GM23338 (cell line): ENCODE data around the gene UBQLN4.

ENCODE experiments used
- CREB1 ChIP-seq: fragments of 250-450 bp; sonication (Bioruptor Pico); IDR thresholded peaks from 2 replicates; pipeline ENCODE4 v1.5.0; 2020; ENCODE audit warnings: low read depth, mild to moderate bottlenecking, moderate library complexity
- CTCF ChIP-seq, 2 experiments: fragments of 200-600 bp in 1 of 2; sonication (generic) in 1 of 2; conservative IDR thresholded peaks; 2 replicates each; pipeline versions ENCODE4 v1.5.1 to v1.6.1; 2016 to 2017; ENCODE audit warnings: antibody characterized with exemption in 2 of 2, low read depth in 2 of 2, mild to moderate bottlenecking in 2 of 2, moderate library complexity in 1 of 2
- EZH2 ChIP-seq: fragments of 200-600 bp; sonication (generic); IDR thresholded peaks from one replicate; pipeline ENCODE4 v1.8.0; 2017; ENCODE audit warnings: antibody characterized with exemption, mild to moderate bottlenecking, low read depth; ENCODE audit not compliant: unreplicated experiment
- EZH2phosphoT487 ChIP-seq: fragments of 200-600 bp; sonication (generic); IDR thresholded peaks from one replicate; pipeline ENCODE4 v1.8.1; 2018; ENCODE audit warnings: antibody characterized with exemption; ENCODE audit not compliant: unreplicated experiment
- JUNB ChIP-seq: IDR thresholded peaks from one replicate; pipeline ENCODE4 v1.6.1; 2016; ENCODE audit warnings: antibody characterized with exemption; ENCODE audit not compliant: unreplicated experiment
- NANOG ChIP-seq: IDR thresholded peaks from 2 replicates; pipeline ENCODE4 v1.6.1; 2016; ENCODE audit warnings: antibody characterized with exemption, borderline replicate concordance
- POLR2AphosphoS5 ChIP-seq: IDR thresholded peaks from 2 replicates; pipeline ENCODE4 v1.6.1; 2016; ENCODE audit warnings: antibody characterized with exemption, low read depth
- REST ChIP-seq: IDR thresholded peaks from one replicate; pipeline ENCODE4 v1.6.1; 2018; ENCODE audit warnings: antibody characterized with exemption; ENCODE audit not compliant: unreplicated experiment
- ZNF114 ChIP-seq: fragments of 250-450 bp; sonication (Bioruptor Pico); IDR thresholded peaks from 2 replicates; pipeline ENCODE4 v1.5.0; 2020; ENCODE audit warnings: mild to moderate bottlenecking, moderate library complexity
- ZNF331 ChIP-seq: fragments of 250-450 bp; sonication (Bioruptor Pico); IDR thresholded peaks from 2 replicates; pipeline ENCODE4 v1.5.0; 2020; ENCODE audit warnings: low read depth, mild to moderate bottlenecking, moderate library complexity
- TF ChIP-seq, protein P1 (sequence below): IDR thresholded peaks from 2 replicates; pipeline ENCODE4 v1.6.1; 2016; ENCODE audit warnings: antibody characterized with exemption

- no peak for TF ChIP-seq EZH2
- TF ChIP-seq CREB1 (CRISPR knock-in tag), result no peak
- no peak for TF ChIP-seq CTCF (conservative IDR thresholded peaks at IDR 0.05; ENCODE audit: low read depth in 2 of 2)
- TF ChIP-seq EZH2phosphoT487, result no peak
- no peak for TF ChIP-seq POLR2AphosphoS5
- TF ChIP-seq REST, result no peak
- TF ChIP-seq JUNB, result no peak
- no peak for TF ChIP-seq ZNF114
- no peak for TF ChIP-seq ZNF331 (CRISPR knock-in tag)
- no peak for TF ChIP-seq NANOG
- TF ChIP-seq, protein P1, sequence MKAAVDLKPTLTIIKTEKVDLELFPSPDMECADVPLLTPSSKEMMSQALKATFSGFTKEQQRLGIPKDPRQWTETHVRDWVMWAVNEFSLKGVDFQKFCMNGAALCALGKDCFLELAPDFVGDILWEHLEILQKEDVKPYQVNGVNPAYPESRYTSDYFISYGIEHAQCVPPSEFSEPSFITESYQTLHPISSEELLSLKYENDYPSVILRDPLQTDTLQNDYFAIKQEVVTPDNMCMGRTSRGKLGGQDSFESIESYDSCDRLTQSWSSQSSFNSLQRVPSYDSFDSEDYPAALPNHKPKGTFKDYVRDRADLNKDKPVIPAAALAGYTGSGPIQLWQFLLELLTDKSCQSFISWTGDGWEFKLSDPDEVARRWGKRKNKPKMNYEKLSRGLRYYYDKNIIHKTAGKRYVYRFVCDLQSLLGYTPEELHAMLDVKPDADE, result no peak
These were observed 8.5 kb downstream of the UBQLN4 start for GRCh38 chr1:156045076-156045475.
